C4-2B (cell line): ENCODE data around the gene SEC16B.

Source experiments
- H3K27ac ChIP-seq: fragments of 450-650 bp; 2 replicates; pipeline ENCODE4 v1.5.1; 2017
- ZFX ChIP-seq: fragments of 450-650 bp; IDR thresholded peaks from 2 replicates; pipeline ENCODE4 v1.6.1; 2017
- TF ChIP-seq, protein P1 (sequence below): fragments of 450-650 bp; conservative IDR thresholded peaks from 2 replicates; pipeline ENCODE4 v1.5.1; 2017; ENCODE audit warnings: mild to moderate bottlenecking

The SEC16B gene

DNA sequence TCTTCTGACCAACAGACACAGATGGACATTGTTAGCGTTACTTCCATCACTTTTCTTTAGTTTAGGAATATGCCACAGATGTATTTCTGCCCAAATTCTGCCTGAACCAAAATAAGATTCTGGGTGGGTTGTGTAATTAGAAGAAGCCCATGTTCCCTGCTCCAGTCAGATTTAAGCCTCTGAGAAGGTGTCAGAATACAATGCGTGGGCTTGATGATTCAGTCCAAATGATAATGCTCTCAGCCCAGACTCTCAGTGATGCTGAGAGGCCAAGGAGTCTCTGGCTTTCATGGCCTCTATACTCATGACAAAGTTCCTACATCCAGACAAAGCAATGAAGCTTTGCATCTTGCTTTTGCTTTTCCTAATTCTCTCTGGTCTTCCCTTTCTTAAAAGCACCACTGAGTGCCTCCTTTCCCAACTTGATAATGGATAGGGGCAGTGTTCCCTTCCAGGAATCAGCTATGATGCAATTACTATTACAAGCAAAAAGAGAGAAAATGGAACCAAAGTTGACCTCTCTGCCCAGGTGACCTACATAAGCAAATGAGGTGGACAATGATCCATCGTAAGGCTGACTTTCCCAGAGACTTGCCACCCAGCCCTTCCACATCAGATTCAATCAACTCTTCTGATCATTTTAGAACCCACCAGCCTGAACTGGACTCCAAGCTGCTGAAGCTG is 8.8 kb downstream of the SEC16B start:
- H3K27ac ChIP-seq: no peak overlapping the region
- TF ChIP-seq ZFX: no peak
- TF ChIP-seq, protein P1, sequence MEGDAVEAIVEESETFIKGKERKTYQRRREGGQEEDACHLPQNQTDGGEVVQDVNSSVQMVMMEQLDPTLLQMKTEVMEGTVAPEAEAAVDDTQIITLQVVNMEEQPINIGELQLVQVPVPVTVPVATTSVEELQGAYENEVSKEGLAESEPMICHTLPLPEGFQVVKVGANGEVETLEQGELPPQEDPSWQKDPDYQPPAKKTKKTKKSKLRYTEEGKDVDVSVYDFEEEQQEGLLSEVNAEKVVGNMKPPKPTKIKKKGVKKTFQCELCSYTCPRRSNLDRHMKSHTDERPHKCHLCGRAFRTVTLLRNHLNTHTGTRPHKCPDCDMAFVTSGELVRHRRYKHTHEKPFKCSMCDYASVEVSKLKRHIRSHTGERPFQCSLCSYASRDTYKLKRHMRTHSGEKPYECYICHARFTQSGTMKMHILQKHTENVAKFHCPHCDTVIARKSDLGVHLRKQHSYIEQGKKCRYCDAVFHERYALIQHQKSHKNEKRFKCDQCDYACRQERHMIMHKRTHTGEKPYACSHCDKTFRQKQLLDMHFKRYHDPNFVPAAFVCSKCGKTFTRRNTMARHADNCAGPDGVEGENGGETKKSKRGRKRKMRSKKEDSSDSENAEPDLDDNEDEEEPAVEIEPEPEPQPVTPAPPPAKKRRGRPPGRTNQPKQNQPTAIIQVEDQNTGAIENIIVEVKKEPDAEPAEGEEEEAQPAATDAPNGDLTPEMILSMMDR: no peak

DNA sequence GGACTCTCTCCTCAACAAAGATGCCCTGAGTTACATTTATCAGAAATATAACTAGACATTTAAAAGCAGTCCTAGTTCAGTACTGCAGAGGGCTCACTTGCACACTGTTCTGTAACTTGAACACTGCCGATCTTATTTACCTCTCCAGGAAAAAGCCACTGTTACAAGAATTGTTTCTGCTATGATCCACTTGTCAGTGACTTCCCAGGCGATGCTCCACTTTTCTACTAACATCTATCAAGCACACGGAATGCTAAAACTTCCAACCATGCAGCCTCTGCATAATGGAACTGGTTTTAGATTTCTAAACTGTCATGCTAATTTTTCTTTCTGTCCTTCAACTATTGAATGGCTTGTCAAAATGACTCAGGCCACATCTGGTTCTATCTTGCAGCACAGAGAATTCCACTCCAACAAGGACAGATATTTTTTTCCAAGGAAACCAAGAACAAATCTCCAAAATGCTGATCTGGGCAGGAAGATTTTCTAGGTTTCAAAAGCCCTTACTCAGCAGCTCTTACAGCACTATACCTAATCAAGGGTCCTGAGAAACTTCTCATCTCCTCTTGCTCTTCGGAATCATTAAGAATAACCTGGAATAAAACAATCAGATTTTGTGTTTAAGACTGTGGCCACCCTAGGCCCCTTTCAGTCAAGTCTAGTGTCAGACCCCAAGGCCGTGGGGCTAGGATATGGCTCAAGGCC is 9.9 kb downstream of the SEC16B start:
- TF ChIP-seq ZFX: no peak
- TF ChIP-seq, protein P1: peak; percentile 35

DNA sequence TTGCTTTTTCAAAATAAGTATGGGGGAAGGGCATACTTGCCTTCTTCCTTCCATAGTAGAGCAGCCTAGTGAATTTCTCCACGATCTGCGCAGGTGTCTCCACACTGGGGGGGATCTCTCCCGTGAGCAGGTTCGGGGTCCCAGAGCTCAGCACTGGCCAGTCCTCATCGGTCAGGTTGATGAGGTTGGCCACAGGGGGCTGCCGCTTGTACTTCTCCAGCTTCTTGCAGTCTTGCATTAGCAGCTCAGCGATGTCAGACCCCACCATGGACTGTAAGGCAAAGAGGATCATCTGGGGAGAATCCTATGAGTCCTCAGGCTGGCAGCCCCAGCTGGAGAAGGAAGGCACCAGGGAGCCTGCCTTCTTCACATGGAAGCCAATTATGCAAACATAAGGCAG is 11.8 kb downstream of the SEC16B start:
- H3K27ac ChIP-seq: no peak overlapping the region
- TF ChIP-seq ZFX: no peak
- TF ChIP-seq, protein P1: no peak

More for the DNA sequence above, 9.9 kb downstream of the SEC16B start:
- no peak overlapping the region for H3K27ac ChIP-seq

DNA sequence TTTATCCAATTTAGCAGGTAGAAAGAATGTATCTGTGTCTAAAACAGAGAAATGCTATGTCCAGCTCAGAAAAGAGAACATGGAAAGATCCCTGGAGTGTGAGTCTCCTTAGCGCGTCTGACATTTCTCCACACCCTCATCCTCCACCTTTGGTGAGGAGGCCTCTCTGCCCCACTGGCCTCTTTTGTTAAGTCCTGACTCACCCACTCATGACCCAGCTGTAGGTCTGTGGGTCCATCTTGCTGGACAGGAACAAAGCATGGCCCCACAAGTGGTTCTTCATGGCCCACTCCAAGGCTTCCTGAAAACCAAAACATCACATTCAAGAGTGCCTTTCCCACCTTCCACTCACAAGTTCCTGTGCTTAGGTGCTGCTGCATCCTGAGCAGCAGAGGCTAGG is 15.8 kb downstream of the SEC16B start:
- no peak for TF ChIP-seq ZFX
- TF ChIP-seq, protein P1: no peak
- no peak overlapping the region for H3K27ac ChIP-seq

DNA sequence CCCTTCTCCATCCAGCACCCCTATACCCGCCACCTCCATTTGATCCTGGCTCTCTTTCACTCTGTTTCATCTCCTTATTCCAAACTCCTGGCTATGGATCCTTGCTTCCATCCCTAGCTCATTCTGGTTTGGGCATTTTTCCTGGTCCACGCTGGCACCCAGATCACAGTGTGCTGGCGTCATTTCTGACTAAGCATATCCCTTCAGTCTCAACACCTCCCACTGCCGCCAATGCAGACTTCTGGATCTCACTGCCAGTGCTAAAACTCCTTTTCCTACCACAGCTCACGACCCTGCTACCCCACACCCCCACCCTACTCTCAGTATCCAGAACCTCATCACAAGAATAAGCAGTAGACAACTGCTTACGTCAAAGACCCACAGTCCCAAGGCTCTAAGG is 16.3 kb downstream of the SEC16B start:
- TF ChIP-seq, protein P1: no peak
- no peak for TF ChIP-seq ZFX
- H3K27ac ChIP-seq: no peak overlapping the region

DNA sequence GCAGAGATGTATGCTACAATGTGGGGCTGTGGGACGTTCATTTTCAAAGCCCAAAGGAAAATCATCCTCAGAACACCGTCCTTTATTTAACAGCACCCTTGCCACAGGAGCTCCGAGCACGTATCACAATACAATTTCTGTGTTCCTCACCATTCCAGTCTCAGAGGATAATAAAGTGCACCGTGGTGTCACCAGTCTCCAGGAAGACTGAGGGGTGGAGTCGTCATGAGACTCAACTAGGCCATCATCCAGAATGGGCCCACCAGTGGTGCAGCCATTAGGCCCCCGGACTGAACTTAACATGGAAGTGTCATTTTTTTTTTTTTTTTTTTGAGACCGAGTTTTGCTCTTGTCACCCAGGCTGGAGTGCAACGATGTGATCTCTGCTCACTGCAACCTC is 17.2 kb downstream of the SEC16B start:
- TF ChIP-seq, protein P1: no peak
- no peak for TF ChIP-seq ZFX
- no peak overlapping the region for H3K27ac ChIP-seq

DNA sequence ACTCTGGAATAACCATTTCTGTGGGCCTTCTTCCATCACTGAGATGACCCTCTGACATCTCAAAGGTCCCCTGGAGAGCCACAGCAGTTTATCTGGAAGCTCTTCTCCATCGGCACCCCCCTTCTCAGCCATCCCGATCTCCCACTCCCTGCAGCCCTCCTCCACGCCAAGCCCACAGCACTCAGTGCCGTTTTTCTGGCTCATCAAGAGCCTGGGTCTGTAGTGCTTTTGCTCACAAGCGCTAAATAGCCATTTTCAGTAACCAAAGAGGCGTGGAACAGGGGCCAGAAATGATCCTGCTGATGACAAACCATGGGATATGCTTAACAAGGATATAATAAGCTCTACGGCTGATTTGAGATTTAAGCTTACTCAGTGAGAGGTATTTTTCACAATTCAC is 17.6 kb downstream of the SEC16B start:
- TF ChIP-seq, protein P1: no peak
- TF ChIP-seq ZFX: no peak
- no peak overlapping the region for H3K27ac ChIP-seq
